GM19468 (cell line): ENCODE measurements around the gene ENTPD3.

ENCODE experiments used
- ATAC-seq: cut with Tn5 transposase; IDR thresholded peaks from one replicate; pipeline ENCODE4 v1.9.1; 2021; ENCODE audit warnings: mild to moderate bottlenecking, moderate library complexity, moderate number of reproducible peaks; ENCODE audit not compliant: unreplicated experiment; ENCODE audit errors: extremely low read depth

ENTPD3 gene

DNA sequence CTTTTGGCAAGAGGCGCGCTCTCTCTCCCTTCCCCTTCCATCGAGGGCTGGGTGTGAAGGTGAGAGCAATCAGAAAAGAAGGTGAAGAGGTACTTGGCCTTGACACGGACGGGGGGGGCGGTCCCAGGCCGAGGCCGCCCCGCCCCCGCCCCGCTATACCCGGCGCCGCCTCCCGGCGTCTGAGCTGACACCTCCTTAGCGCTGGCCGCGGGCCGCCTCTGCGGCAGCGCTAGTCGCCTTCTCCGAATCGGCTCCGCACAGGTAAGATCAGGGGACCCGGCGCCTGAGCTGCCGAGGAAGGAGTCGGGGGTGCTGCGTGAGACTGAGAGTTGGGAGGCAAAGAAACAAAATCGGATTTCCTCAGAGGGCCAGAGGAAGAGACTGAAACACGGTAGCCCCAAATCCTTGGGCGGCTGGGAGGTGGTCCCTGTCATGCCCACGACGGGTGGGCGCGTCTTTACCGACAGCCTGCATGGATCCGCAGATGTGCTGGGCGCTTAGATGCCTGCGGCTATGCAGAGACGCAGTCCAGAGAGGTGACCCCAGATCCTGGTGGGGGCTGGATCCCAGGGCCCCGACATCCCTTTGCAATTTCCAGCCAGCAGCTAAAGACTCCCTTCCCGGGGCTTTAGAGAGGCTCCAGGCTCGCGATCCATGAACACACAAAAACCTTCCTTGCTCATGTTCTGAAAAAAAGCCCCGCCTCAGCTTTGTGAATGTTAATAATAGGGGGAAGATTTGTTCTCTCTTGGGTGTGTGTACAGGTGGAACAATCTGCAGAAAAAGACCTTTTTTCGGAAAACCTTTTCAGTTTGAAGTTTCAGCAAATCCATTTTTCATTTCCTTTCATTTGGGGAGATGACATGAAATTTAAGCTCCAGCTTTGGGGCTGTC lies at the start of gene ENTPD3:
TSS of gene ENTPD3 (plus strand) at position 184 of the 894 bp plus-strand sequence. CDS start 874 bp downstream, outside the sequence.
- no peak for ATAC-seq

DNA sequence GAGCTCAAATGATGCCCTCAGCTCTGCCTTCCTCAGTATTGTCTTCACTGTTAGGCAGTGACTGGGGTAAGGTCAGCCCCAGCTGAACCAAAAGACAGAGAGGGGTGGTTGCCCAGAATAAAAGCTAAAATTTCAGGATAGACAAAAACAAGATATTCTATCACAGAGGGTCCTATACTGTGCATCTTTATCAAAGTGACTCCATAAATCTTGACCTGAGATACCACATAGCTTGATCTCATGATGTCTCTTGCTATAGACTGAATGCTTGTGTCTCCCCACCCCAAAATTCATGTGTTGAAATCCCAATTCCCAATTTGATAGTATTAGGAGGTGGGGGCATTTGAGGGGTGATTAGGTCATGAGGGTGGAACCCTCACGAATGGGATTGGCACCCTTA lies 47.1 kb upstream of the ENTPD3 start:
- ATAC-seq: no peak

DNA sequence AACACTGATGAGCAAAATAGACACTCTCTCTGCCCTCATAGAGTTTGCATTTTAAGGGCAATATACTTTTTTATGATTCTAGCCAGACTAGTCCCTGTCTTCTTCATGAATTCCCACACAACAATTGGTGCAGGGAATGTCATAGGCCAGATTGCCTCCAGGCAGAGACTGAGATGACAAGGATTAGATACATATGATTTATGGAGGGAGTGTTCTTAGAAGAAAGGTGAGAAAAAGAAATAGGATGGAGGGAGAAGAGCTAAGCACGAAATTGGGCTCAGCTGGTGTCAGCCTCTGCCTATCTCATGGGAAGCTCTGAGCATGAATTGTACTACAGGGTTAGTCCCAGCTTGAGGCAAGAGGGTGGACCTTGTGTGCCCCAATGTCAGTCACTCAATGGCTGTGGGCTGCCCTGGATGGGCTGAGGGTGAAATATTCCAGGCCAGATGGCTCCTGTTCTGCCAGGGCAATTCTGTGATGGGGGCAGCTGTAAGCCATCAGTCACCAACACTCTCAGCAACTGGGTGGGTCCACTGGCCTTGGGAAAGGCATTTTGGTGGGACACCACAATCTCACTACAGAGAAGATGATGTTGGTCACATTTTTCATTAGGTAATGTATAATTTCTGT lies 46.3 kb upstream of the ENTPD3 start:
- no peak for ATAC-seq

DNA sequence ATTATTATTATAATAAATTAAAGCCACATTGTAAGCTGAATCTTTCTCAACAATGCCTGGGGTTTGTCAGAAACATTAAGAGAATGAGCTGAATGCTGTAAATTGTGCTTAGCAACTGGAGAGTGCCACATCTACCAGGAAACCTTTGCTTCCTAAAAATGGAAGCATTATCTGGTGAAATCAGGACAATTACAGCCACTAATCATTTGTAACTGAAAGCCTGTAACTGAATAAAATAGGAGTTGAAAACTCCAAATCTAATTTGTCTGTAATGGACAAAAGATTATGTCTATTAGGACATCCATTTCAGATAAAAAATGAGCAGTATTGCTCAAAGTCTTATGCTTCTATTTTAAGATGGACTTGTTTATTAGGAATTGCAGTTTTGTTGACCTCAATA lies 45.3 kb upstream of the ENTPD3 start:
- ATAC-seq: no peak

- no peak for ATAC-seq
Measured at GRCh38 chr3:40350529-40350928, 36.5 kb upstream of the ENTPD3 start.

- no peak for ATAC-seq
Measured at GRCh38 chr3:40355410-40355809, 31.6 kb upstream of the ENTPD3 start.

GRCh38 chr3:40358454-40358853 lies 28.5 kb upstream of the ENTPD3 start:
- no peak for ATAC-seq

- ATAC-seq: no peak
Measured at GRCh38 chr3:40363674-40364073, 23.3 kb upstream of the ENTPD3 start.

DNA sequence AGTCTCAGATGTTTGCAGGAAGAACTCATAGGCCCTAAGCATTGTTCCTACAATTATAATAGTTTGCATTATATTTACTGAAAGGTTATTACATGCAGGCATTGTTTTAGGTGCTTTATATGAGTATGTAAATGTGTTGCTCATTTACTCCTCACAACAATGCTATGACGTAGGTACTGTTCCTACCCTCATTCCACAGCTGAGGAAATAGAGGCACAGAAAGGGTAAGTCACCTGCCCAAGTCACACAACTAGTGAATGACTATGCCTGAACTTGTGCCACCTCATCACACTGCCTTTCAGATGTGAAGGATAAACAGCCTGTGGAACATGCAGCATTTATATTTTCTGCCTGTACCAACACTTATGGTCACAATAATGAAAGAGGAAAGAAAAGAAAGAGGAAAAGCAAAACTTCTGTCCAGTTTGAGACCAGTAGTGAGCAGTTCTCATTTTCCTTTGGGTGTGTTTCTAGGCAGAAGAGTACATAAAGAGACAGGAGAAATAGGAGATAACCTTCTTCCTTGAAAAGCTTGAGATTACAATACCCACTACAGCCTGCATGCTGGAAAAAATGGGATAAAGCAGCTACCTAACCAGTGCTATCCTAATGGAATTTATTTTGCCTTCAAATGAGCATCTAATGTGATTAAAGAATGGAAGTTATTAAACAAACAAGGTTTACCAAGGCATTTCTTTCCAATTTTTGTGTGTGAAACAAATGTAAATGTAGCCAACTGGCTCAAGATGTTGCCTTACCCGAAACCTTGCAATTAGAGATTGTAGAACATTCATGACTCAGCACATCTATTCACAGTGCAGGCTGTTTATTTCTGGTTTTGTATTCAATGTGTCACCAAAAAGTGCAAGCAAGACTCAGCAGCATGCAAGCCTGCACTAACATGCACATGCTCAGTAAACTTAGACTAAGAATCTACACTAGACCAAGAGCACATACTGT lies 20.5 kb upstream of the ENTPD3 start:
- ATAC-seq: no peak

DNA sequence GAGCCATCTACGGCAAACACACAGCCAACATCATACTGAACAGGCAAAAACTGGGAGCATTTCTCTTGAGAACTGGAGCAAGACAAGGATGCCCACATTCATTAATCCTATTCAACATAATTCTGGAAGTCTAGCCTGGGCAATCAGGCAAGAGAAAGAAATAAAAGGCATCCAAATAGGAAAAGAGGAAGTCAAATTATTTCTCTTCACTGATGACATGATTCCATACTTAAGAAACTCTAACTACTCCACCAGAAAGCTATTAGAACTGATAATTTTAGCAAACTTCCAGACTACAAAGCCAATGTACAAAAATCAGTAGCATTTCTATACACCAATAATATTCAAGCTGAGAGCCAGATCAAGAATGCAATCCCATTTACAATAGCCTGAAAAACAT lies 17.3 kb upstream of the ENTPD3 start:
- ATAC-seq: no peak

DNA sequence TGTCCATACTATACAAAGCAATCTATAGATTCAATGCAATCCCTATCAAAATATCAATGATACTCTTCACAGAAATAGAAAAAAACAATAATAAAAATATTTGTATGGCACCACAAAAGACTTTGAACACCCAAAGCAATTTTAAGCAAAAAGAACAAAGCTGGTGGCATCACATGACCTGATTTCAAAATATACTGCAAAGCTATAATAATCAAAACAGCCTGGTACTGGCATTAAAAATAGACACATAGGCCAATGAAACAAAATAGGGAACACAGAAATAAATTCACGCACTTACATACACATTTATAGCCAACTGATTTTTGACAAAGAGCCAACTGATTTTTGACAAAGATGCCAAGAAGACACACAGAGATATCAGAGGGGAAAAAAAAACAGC lies 9.2 kb upstream of the ENTPD3 start:
- no peak for ATAC-seq

- ATAC-seq: no peak
Measured at GRCh38 chr3:40379674-40380306, 7.2 kb upstream of the ENTPD3 start.

- no peak for ATAC-seq
Measured at GRCh38 chr3:40381904-40382616, 4.9 kb upstream of the ENTPD3 start.

DNA sequence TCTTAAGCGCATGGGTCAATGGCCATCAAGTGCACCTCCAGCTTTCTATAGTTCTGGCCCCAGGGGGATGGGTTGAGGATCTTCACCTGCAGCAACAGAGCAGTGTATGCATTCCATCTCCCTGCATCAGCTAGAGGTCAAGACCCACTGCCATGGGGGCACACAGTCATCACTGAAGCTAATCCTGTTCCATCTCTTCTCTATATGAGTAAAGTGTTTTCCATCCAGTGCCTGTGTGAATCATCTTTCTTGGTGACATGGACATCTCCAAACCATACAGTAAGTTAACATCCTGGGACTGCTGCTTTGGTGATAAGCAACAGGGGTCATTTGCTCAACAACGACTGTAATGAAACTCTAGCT lies 4.4 kb upstream of the ENTPD3 start:
- ATAC-seq: no peak

DNA sequence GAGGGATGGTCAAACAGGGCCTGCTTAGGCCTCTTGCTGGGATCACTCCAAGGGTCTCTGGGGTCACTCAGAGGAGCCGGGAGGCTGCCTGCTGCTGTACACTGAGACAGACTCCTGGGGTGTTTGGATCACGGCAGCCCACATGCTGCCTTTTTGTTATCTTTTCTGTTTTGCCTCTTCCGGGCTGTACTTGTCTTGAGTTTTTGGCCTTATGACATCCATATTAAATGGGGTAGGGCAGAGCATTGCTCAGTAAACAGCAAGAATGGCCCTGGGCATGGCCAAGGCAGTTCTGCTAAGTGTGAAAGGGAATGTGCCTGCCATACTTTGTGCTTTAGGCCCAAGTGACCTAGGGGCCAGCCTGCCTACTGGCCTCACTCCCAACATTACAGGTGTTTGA lies 771 bp upstream of the ENTPD3 start:
- ATAC-seq: no peak

DNA sequence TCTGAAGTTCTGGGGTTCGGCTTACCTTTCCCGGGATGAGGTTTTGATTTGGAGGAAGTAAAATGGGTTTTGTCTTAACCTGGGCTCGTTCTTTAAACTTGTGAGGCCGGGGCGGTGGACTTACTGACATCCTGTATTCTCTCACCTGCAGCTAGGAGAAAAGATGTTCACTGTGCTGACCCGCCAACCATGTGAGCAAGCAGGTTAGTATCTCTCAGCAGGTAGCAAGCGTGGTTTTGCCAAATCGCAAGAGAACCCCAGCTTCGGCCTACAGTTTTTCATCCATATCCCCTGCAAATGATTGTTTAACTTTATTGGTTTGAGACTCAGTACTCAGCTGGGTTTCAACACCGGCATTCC lies 891 bp downstream of the ENTPD3 start:
- no peak for ATAC-seq

GRCh38 chr3:40396406-40396805 lies 9.4 kb downstream of the ENTPD3 start:
- ATAC-seq: no peak

- ATAC-seq: no peak
Measured at GRCh38 chr3:40397129-40397528, 10.1 kb downstream of the ENTPD3 start.

- ATAC-seq: no peak
Measured at GRCh38 chr3:40397912-40398311, 10.9 kb downstream of the ENTPD3 start.

- no peak for ATAC-seq
Measured at GRCh38 chr3:40398346-40398745, 11.4 kb downstream of the ENTPD3 start.
